Measurements from ENCODE around the gene CNPY3. TPM values are rescaled to one million over a fixed set of nuclear protein-coding genes. Genes with fewer than 3 reads are reported as not detected.

The CNPY3 gene
- total RNA-seq, 1 experiment from 2014 or later: 56.0 TPM

DNA sequence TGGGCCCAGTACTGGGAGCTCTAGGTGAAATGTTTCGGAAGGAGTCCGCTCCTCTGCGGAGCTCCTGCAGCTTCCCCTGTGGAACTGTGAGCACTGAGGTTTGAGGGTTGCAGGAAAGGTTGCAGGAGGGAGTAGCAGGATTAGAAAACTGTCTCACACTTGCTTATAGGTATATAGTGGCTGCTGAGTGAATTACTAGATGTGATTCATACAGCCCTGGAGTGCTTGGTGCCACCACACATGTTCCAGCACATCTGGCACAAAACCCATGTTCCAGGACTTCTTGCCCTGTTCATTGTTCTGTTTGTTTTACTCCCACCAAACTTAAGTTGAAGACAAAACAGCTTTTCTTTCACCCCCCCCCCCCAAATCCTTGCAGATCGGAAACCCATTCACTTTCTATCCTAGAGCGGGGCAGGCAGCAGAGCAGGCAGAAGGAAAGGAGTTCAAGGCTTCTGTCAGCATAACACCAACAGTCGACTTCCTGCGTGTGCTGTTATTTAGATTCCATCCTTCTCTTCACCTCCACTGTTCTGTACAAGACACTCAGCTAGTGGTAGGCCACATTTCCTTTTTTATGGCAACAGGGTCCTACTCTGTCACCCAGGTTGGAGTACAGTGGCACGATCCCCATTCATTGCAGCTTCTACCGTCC lies 50.4 kb downstream of the CNPY3 start:
- H4K20me1 ChIP-seq (ENCODE audit: control insufficient read depth, insufficient read depth, insufficient read length): no peaks in the 10 kb centered on the region
- H2BK20ac ChIP-seq (ENCODE audit: low read depth, low read length, poor library complexity, severe bottlenecking): no peak overlapping the region
- peak overlapping the region; percentile 66; the same call in 1 of the 2 replicates for H3K14ac ChIP-seq (ENCODE audit: insufficient read depth, low read length)
- no peak overlapping the region for H2AK5ac ChIP-seq (ENCODE audit: insufficient read length, low read length)
- H3K9me3 ChIP-seq (ENCODE audit: control insufficient read depth, low read depth, low read length): no peaks in the 10 kb centered on the region
- no peaks in the 10 kb centered on the region; the same call in 1 of the 2 replicates for H3K4me1 ChIP-seq (ENCODE audit: insufficient read depth, low read length)
- no peak overlapping the region for H3K18ac ChIP-seq (ENCODE audit: insufficient read length, low read depth, low read length)
- H3K9ac ChIP-seq (ENCODE audit: extremely low read depth, insufficient read length, low read length): peak overlapping the region; percentile 69
- no peak overlapping the region for H3K23ac ChIP-seq (ENCODE audit: insufficient read length, low read depth, low read length)
- WGBS (ENCODE audit: extremely low coverage, insufficient read length, low lambda C conversion rate): no CpG with 5 or more reads among the region's 9 CpGs
- H2AFZ ChIP-seq (ENCODE audit: low read length): no peak overlapping the region
- peaks cover 2 to 4% (median 4%) of the 10 kb centered on the region in 3 experiments; a peak in 2 of 7 replicates for H3K36me3 Mint-ChIP-seq (ENCODE audit: insufficient read depth in 1 of 3, low read depth in 3 of 3)
- peak overlapping the region; percentile 75 for H3K4me2 ChIP-seq (ENCODE audit: insufficient read depth, insufficient read length, low read length)
- no peak for DNase-seq
- no peaks in the 10 kb centered on the region for H3K27me3 ChIP-seq (ENCODE audit: insufficient read depth, low read length)
- H3K27ac ChIP-seq (ENCODE audit: insufficient read length, low read depth, low read length): no peak overlapping the region
- H3T11ph ChIP-seq (ENCODE audit: low read length): no peak overlapping the region
- H3K79me1 ChIP-seq (ENCODE audit: insufficient read depth, low read depth, low read length, poor library complexity, severe bottlenecking): no peaks in the 10 kb centered on the region
- H2BK120ac ChIP-seq (ENCODE audit: low read depth, low read length, poor library complexity, severe bottlenecking): no peak overlapping the region
- H2BK15ac ChIP-seq (ENCODE audit: low read depth, low read length): no peak overlapping the region
- no peak overlapping the region for H4K91ac ChIP-seq (ENCODE audit: insufficient read length, low read depth, low read length)
- H3K4me3 Mint-ChIP-seq: peak overlapping the region; percentile 65 to 86
- peaks cover 15% of the 10 kb centered on the region for H3K23me2 ChIP-seq (ENCODE audit: insufficient read length, low read depth, low read length, poor library complexity, severe bottlenecking)
- H3K27ac Mint-ChIP-seq: peak overlapping the region; percentile 84 to 95 (median 85)
- no peak overlapping the region for H3K56ac ChIP-seq (ENCODE audit: insufficient read length, low read depth, low read length)
- TF ChIP-seq, protein P1, sequence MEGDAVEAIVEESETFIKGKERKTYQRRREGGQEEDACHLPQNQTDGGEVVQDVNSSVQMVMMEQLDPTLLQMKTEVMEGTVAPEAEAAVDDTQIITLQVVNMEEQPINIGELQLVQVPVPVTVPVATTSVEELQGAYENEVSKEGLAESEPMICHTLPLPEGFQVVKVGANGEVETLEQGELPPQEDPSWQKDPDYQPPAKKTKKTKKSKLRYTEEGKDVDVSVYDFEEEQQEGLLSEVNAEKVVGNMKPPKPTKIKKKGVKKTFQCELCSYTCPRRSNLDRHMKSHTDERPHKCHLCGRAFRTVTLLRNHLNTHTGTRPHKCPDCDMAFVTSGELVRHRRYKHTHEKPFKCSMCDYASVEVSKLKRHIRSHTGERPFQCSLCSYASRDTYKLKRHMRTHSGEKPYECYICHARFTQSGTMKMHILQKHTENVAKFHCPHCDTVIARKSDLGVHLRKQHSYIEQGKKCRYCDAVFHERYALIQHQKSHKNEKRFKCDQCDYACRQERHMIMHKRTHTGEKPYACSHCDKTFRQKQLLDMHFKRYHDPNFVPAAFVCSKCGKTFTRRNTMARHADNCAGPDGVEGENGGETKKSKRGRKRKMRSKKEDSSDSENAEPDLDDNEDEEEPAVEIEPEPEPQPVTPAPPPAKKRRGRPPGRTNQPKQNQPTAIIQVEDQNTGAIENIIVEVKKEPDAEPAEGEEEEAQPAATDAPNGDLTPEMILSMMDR (conservative IDR thresholded peaks at IDR 0.05): no peak
- peaks cover 16 to 22% of the 10 kb centered on the region in 2 experiments for H3K4me1 Mint-ChIP-seq
- H3K4ac ChIP-seq (ENCODE audit: low read depth, low read length): no peak overlapping the region
- no peaks in the 10 kb centered on the region for H3K79me2 ChIP-seq (ENCODE audit: insufficient read depth, low read length)
- no peaks in the 10 kb centered on the region for H3K9me3 Mint-ChIP-seq
- no peak overlapping the region for H4K5ac ChIP-seq (ENCODE audit: insufficient read length, low read depth, low read length)
- H2BK5ac ChIP-seq (ENCODE audit: insufficient read length, low read length): no peak overlapping the region
- H4K8ac ChIP-seq (replicated peaks; ENCODE audit: insufficient read length, low read depth, low read length): no peak overlapping the region
- H3K27me3 Mint-ChIP-seq (ENCODE audit: low read depth): no peaks in the 10 kb centered on the region
- no peak overlapping the region for H2BK12ac ChIP-seq (ENCODE audit: insufficient read length, low read depth, low read length)

Measured in H9 (cell line).